GM21515 (cell line): Measurements from ENCODE around the gene UNKL.

Experiments used
- ATAC-seq: cut with Tn5 transposase; IDR thresholded peaks from one replicate; pipeline ENCODE4 v1.9.1; 2021; ENCODE audit not compliant: unreplicated experiment

UNKL gene

GRCh38 chr16:1403036-1403435, 11.5 kb downstream of the UNKL start:
- no peak for ATAC-seq

GRCh38 chr16:1401758-1402154, 12.7 kb downstream of the UNKL start:
- no peak for ATAC-seq

GRCh38 chr16:1401061-1401757, 13.3 kb downstream of the UNKL start:
- ATAC-seq = no peak

GRCh38 chr16:1398826-1399581, 15.5 kb downstream of the UNKL start:
- no peak for ATAC-seq

GRCh38 chr16:1398351-1398750, 16.2 kb downstream of the UNKL start:
- ATAC-seq = no peak

- no peak for ATAC-seq
These were observed 16.7 kb downstream of the UNKL start for GRCh38 chr16:1397779-1398178.

- no peak for ATAC-seq
These were observed 19.0 kb downstream of the UNKL start for GRCh38 chr16:1395444-1396031.

- ATAC-seq = no peak
These were observed 20.0 kb downstream of the UNKL start for GRCh38 chr16:1394367-1394951.

- ATAC-seq = no peak
These were observed 20.8 kb downstream of the UNKL start for GRCh38 chr16:1393613-1394176.

GRCh38 chr16:1392826-1393225, 21.7 kb downstream of the UNKL start:
- ATAC-seq = no peak

- no peak for ATAC-seq
These were observed 24.2 kb downstream of the UNKL start for GRCh38 chr16:1390239-1390779.

GRCh38 chr16:1389762-1390161, 24.7 kb downstream of the UNKL start:
- no peak for ATAC-seq

GRCh38 chr16:1387331-1387730, 27.2 kb downstream of the UNKL start:
- ATAC-seq = no peak

- no peak for ATAC-seq
These were observed 29.3 kb downstream of the UNKL start for GRCh38 chr16:1385232-1385631.

GRCh38 chr16:1383556-1383955, 30.9 kb downstream of the UNKL start:
- no peak for ATAC-seq

- no peak for ATAC-seq
These were observed 32.7 kb downstream of the UNKL start for GRCh38 chr16:1381612-1382406.

- no peak for ATAC-seq
These were observed 34.3 kb downstream of the UNKL start for GRCh38 chr16:1380195-1380594.

GRCh38 chr16:1379304-1380076, 35.0 kb downstream of the UNKL start:
- no peak for ATAC-seq

GRCh38 chr16:1378804-1379303, 35.6 kb downstream of the UNKL start:
- ATAC-seq = no peak
